Keratinocyte (primary cell): ENCODE measurements around the gene LIMA1. TPM values are rescaled to one million over a fixed set of nuclear protein-coding genes. Genes with fewer than 3 reads are reported as not detected.
A peak's percentile ranks its signal among the peaks of the same experiment; 100 is the strongest.
"Not testable (repeated sequence)": the region's sequence is repeated elsewhere in the genome, so short reads cannot be mapped to it uniquely, and the experiment has no call there.

Experiments
- DNase-seq: peaks from one replicate; pipeline ENCODE4 v3.0.0-alpha.2; 2011; ENCODE audit warnings: low read depth, missing footprints, low spot score
- FAIRE-seq: peaks from 2 replicates; lab custom pipeline; 2011; peaks lifted over from hg19 to GRCh38; lab: Jason Lieb, UNC
- H2AFZ ChIP-seq: 2 replicates; pipeline ENCODE4 v1.6.0; 2012; ENCODE audit warnings: low read length, control low read depth, inconsistent platforms; ENCODE audit not compliant: control insufficient read depth
- H3K27ac ChIP-seq: 2 replicates; pipeline ENCODE4 v1.5.1; 2011; ENCODE audit warnings: low read length; ENCODE audit not compliant: control insufficient read depth, insufficient read depth
- H3K27me3 ChIP-seq: 3 replicates; pipeline ENCODE4 v1.6.0; 2011; ENCODE audit warnings: low read length; ENCODE audit not compliant: control insufficient read depth, insufficient read depth; ENCODE audit errors: extremely low read depth
- H3K36me3 ChIP-seq, 2 experiments: 2 replicates in 1 of 2; 3 replicates in 1 of 2; pipeline ENCODE4 v1.5.1; 2011; ENCODE audit warnings: low read length in 2 of 2, mild to moderate bottlenecking in 1 of 2; ENCODE audit not compliant: control insufficient read depth in 2 of 2, insufficient read depth in 2 of 2; ENCODE audit errors: extremely low read depth in 1 of 2
- H3K4me1 ChIP-seq: 3 replicates; pipeline ENCODE4 v1.5.1; 2011; ENCODE audit warnings: low read length; ENCODE audit not compliant: control insufficient read depth, insufficient read depth; ENCODE audit errors: extremely low read depth
- H3K4me2 ChIP-seq: 3 replicates; pipeline ENCODE4 v1.6.0; 2011; ENCODE audit warnings: low read depth, low read length; ENCODE audit not compliant: control insufficient read depth, insufficient read depth; ENCODE audit errors: extremely low read depth
- H3K4me3 ChIP-seq, 3 experiments: fragments of 200-600 bp in 1 of 3; sonication (generic) in 1 of 3; 2 replicates in 2 of 3; 3 replicates in 1 of 3; pipeline ENCODE4 v1.5.1; 2011 to 2016; ENCODE audit warnings: low read length in 3 of 3, mild to moderate bottlenecking in 3 of 3, control low read depth in 2 of 3, inconsistent platforms in 1 of 3, low read depth in 1 of 3, mixed read lengths in 1 of 3, mixed run types in 1 of 3, moderate library complexity in 1 of 3; ENCODE audit not compliant: control insufficient read depth in 2 of 3, insufficient read depth in 2 of 3; ENCODE audit errors: extremely low read depth in 1 of 3
- H3K79me2 ChIP-seq: 2 replicates; pipeline ENCODE4 v1.6.0; 2012; ENCODE audit warnings: low read length; ENCODE audit not compliant: control insufficient read depth, insufficient read depth
- H3K9ac ChIP-seq: 3 replicates; pipeline ENCODE4 v1.6.0; 2011; ENCODE audit warnings: low read length; ENCODE audit not compliant: control insufficient read depth, insufficient read depth; ENCODE audit errors: extremely low read depth
- H3K9me1 ChIP-seq: 3 replicates; pipeline ENCODE4 v1.6.0; 2011; ENCODE audit warnings: low read length; ENCODE audit not compliant: control insufficient read depth, insufficient read depth; ENCODE audit errors: extremely low read depth
- H3K9me3 ChIP-seq: 2 replicates; pipeline ENCODE4 v1.5.1; 2012; ENCODE audit warnings: low read depth, low read length; ENCODE audit not compliant: control insufficient read depth
- H4K20me1 ChIP-seq: 3 replicates; pipeline ENCODE4 v1.6.0; 2011; ENCODE audit warnings: low read length; ENCODE audit not compliant: control insufficient read depth, insufficient read depth; ENCODE audit errors: extremely low read depth
- EZH2 ChIP-seq: IDR thresholded peaks from one replicate; pipeline ENCODE4 v1.6.1; 2012; ENCODE audit warnings: inconsistent platforms, mild to moderate bottlenecking, low read length, moderate library complexity
- dilution Hi-C: fragments of 300-500 bp; cut with MboI; formaldehyde crosslinking; loops from one replicate; pipeline ENCODE4 v1.7.0; 2020; ENCODE audit warnings: low sequenced_read_pairs; ENCODE audit not compliant: extremely low pct_ligation_motif_present
- polyA plus RNA-seq, 5 experiments: library from polyadenylated mRNA; depleted of rRNA in 3 of 5; stranded (reverse) in 3 of 5; stranded (forward) in 1 of 5; unstranded in 1 of 5; fragments of >200 nt; gene quantifications; 1 replicate in 1 of 5; 2 replicates in 3 of 5; 3 replicates in 1 of 5; pipeline versions ENCODE4 v1.2.1 to v1.2.3, GENCODE V29; 2011 to 2012; ENCODE audit warnings: missing spikeins in 2 of 5, low read depth in 1 of 5, low replicate concordance in 1 of 5
- TF ChIP-seq, protein P1 (sequence below), 3 experiments: IDR thresholded peaks in 1 of 3; conservative IDR thresholded peaks in 1 of 3; optimal IDR thresholded peaks in 1 of 3; 2 replicates in 2 of 3; 3 replicates in 1 of 3; pipeline versions ENCODE3 to v1.5.1; 2011; ENCODE audit warnings: low read length in 3 of 3, mild to moderate bottlenecking in 3 of 3, moderate library complexity in 2 of 3, control low read depth in 1 of 3, inconsistent platforms in 1 of 3; ENCODE audit not compliant: insufficient read depth in 2 of 3; ENCODE audit errors: extremely low read depth in 1 of 3

Gene LIMA1
- polyA plus RNA-seq, 1 donor (not counting 4 experiments of a cell fraction or from before 2014, with no cell fraction given): 510 TPM

GRCh38 chr12:50296554-50296953 lies 13.2 kb upstream of the LIMA1 start:
- DNase-seq (no peak), FAIRE-seq (no peak)
- H3K4me1 ChIP-seq: peaks cover 13% of the 10 kb centered on the region
- H3K4me2 ChIP-seq: no peak overlapping the region
- no peaks in the 10 kb centered on the region for H3K79me2 ChIP-seq
- no peaks in the 10 kb centered on the region for H3K36me3 ChIP-seq
- H3K9me3 ChIP-seq: no peaks in the 10 kb centered on the region
- H3K27me3 ChIP-seq: no peaks in the 10 kb centered on the region
- H3K4me3 ChIP-seq: no peak overlapping the region
- dilution Hi-C loops: no loop called here
- no peaks in the 10 kb centered on the region for H3K9me1 ChIP-seq
- H3K9ac ChIP-seq: no peak overlapping the region
- no peak for TF ChIP-seq EZH2
- TF ChIP-seq, protein P1, sequence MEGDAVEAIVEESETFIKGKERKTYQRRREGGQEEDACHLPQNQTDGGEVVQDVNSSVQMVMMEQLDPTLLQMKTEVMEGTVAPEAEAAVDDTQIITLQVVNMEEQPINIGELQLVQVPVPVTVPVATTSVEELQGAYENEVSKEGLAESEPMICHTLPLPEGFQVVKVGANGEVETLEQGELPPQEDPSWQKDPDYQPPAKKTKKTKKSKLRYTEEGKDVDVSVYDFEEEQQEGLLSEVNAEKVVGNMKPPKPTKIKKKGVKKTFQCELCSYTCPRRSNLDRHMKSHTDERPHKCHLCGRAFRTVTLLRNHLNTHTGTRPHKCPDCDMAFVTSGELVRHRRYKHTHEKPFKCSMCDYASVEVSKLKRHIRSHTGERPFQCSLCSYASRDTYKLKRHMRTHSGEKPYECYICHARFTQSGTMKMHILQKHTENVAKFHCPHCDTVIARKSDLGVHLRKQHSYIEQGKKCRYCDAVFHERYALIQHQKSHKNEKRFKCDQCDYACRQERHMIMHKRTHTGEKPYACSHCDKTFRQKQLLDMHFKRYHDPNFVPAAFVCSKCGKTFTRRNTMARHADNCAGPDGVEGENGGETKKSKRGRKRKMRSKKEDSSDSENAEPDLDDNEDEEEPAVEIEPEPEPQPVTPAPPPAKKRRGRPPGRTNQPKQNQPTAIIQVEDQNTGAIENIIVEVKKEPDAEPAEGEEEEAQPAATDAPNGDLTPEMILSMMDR (optimal IDR thresholded peaks at IDR 0.05 in 1 of 3, IDR thresholded peaks at IDR 0.05 in 1 of 3, conservative IDR thresholded peaks at IDR 0.05 in 1 of 3; ENCODE audit: extremely low read depth in 1 of 3, insufficient read depth in 2 of 3, low read length in 3 of 3): no peak
- no peaks in the 10 kb centered on the region for H4K20me1 ChIP-seq
- H3K27ac ChIP-seq: peak overlapping the region; percentile 3
- no peak overlapping the region for H2AFZ ChIP-seq

DNA sequence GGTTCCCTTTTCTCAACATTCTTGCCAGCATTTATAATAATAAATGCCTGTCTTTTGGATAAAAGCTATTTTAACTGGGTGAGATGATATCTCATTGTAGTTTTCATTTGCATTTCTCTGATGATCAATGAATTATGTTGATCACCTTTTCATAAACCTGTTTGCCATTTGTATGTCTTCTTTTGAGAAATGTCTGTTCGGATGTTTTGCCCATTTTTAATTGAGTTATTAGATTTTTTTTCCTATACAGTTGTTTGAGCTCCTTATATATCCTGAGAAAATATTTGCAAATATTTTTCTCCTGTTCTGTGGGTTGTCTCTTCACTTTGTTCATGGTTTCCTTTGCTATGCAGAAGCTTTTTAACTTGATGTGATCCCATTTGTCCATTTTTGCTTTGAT lies 8.1 kb upstream of the LIMA1 start:
- H3K36me3 ChIP-seq: no peaks in the 10 kb centered on the region
- H3K4me1 ChIP-seq: peaks cover 5% of the 10 kb centered on the region
- H3K79me2 ChIP-seq: no peaks in the 10 kb centered on the region
- dilution Hi-C loops: no loop called here
- no peaks in the 10 kb centered on the region for H3K27me3 ChIP-seq
- H4K20me1 ChIP-seq: no peaks in the 10 kb centered on the region
- no peaks in the 10 kb centered on the region for H3K9me3 ChIP-seq
- no peak overlapping the region for H3K27ac ChIP-seq
- H3K9ac ChIP-seq: no peak overlapping the region
- FAIRE-seq (no peak), DNase-seq (no peak)
- no peak overlapping the region for H3K4me2 ChIP-seq
- H3K9me1 ChIP-seq: no peaks in the 10 kb centered on the region
- H3K4me3 ChIP-seq: no peak overlapping the region
- TF ChIP-seq, protein P1 (optimal IDR thresholded peaks at IDR 0.05 in 1 of 3, IDR thresholded peaks at IDR 0.05 in 1 of 3, conservative IDR thresholded peaks at IDR 0.05 in 1 of 3; ENCODE audit: extremely low read depth in 1 of 3, insufficient read depth in 2 of 3, low read length in 3 of 3): no peak
- TF ChIP-seq EZH2: no peak
- no peak overlapping the region for H2AFZ ChIP-seq

DNA sequence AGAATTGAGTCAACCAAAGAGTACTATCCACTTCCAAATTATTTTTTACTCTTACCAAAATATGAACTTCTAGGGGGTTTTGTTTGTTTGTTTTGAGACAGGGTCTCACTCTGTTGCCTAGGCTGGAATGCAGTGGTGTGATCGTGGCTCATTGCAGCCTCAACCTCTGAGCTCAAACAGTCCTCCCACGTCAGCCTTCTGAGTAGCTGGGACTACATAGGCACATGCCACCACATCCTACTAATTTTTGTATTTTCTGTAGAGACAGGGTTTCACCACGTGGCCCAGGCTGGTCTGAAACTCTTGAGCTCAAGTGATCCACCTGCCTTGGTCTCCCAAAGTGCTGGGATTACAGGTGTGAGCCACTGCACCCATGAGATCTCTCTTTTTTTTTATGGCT lies 7.4 kb upstream of the LIMA1 start:
- H3K27me3 ChIP-seq, DNase-seq, H3K4me2 ChIP-seq, H4K20me1 ChIP-seq, H3K36me3 ChIP-seq, H2AFZ ChIP-seq, H3K4me1 ChIP-seq, dilution Hi-C loops, H3K4me3 ChIP-seq, H3K27ac ChIP-seq, H3K79me2 ChIP-seq, H3K9ac ChIP-seq, FAIRE-seq, H3K9me1 ChIP-seq, H3K9me3 ChIP-seq: not testable (repeated sequence)
